Tibial nerve (tissue), 4 donors: ENCODE results near the gene MELK. TPM values are rescaled to one million over a fixed set of nuclear protein-coding genes. Genes with fewer than 3 reads are reported as not detected.
A peak's percentile ranks its signal among the peaks of the same experiment; 100 is the strongest.
"Not testable (repeated sequence)": the region's sequence is repeated elsewhere in the genome, so short reads cannot be mapped to it uniquely, and the experiment has no call there.

ENCODE experiments used
- DNase-seq, 2 donors: peaks; one replicate each; pipeline ENCODE4 v3.0.0-alpha.2; 2019; ENCODE audit warnings: low spot score in 2 of 2
- H3K27ac ChIP-seq, 4 donors: fragments of 200-600 bp; sonication (generic) in 3 of 4; one replicate each; pipeline ENCODE4 v1.5.1; 2017 to 2019; ENCODE audit warnings: mild to moderate bottlenecking in 1 of 4
- H3K27me3 ChIP-seq, 2 donors: fragments of 200-600 bp; sonication (generic) in 1 of 2; one replicate each; pipeline versions ENCODE4 v1.5.1 to v1.6.0; 2017 to 2019
- H3K36me3 ChIP-seq, 3 donors: fragments of 200-600 bp; sonication (generic); one replicate each; pipeline ENCODE4 v1.5.1; 2018 to 2019
- H3K4me1 ChIP-seq, 4 donors: fragments of 200-600 bp; sonication (generic) in 3 of 4; one replicate each; pipeline ENCODE4 v1.5.1; 2017 to 2019
- H3K4me3 ChIP-seq, 4 donors: fragments of 200-600 bp; sonication (generic) in 3 of 4; one replicate each; pipeline ENCODE4 v1.5.1; 2017 to 2019; ENCODE audit warnings: mild to moderate bottlenecking in 1 of 4, moderate library complexity in 1 of 4
- H3K9me3 ChIP-seq, 4 donors: fragments of 200-600 bp; sonication (generic) in 3 of 4; one replicate each; pipeline ENCODE4 v1.5.1; 2017 to 2019
- CTCF ChIP-seq, 5 experiments: fragments of 200-600 bp in 3 of 5; fragments of 450-650 bp in 2 of 5; sonication (generic) in 3 of 5; IDR thresholded peaks; one replicate each; pipeline ENCODE4 v1.5.1; 2016 to 2019; ENCODE audit warnings: antibody characterized with exemption in 5 of 5, mild to moderate bottlenecking in 3 of 5, moderate library complexity in 2 of 5
- EP300 ChIP-seq, 2 donors: sonication (generic); formaldehyde crosslinking; IDR thresholded peaks; one replicate each; pipeline ENCODE4 v1.6.1; 2017; ENCODE audit warnings: antibody characterized with exemption in 2 of 2, mild to moderate bottlenecking in 1 of 2
- POLR2A ChIP-seq, 2 donors: fragments of 450-650 bp; IDR thresholded peaks; one replicate each; pipeline ENCODE4 v1.6.1; 2017; ENCODE audit warnings: antibody characterized with exemption in 2 of 2, mild to moderate bottlenecking in 2 of 2, moderate library complexity in 2 of 2
- WGBS, 2 donors: methylation state at CpG; one replicate each; pipeline ENCODE4 v1.1.5; 2018; 5-methylcytosine and 5-hydroxymethylcytosine counted together
- total RNA-seq, 4 donors: library from RNA; depleted of rRNA; stranded (reverse); fragments of >200 nt; gene quantifications; one replicate each; pipeline ENCODE4 v1.1.0, GENCODE V29; 2016

The MELK gene
- total RNA-seq = 1 to 10 TPM in 1 of 4 donors, under 1 TPM in 2, not detected in 1; 0.22 to 1.2 (median 0.60) TPM

GRCh38 chr9:36572515-36573418, at the start of gene MELK:
TSS of gene MELK (plus strand) at chr9:36572895. CDS start at chr9:36581682, 8,787 bp downstream.
- Histone ChIP-seq H3K4me1 (peaks cover 0 to 16% (median 10%) of the 10 kb centered on the region in 4 donors), H3K27me3 (no peaks in the 10 kb centered on the region), H3K36me3 (no peaks in the 10 kb centered on the region), H3K9me3 (no peaks in the 10 kb centered on the region), H3K27ac (peak within 1 kb of the TSS in 3 of 4 donors; percentile 65 to 77 (median 71)), H3K4me3 (peak within 1 kb of the TSS; percentile 44 to 78 (median 76))
- peak; percentile 44 to 57 for DNase-seq
- TF ChIP-seq CTCF (IDR thresholded peaks at IDR 0.05) = no peak
- peak in 1 of 2 donors; percentile 43 for TF ChIP-seq EP300 (IDR thresholded peaks at IDR 0.05)
- peak in 1 of 2 donors; percentile 24 for TF ChIP-seq POLR2A (IDR thresholded peaks at IDR 0.05)
- 0% methylated on average over 41 to 54 of the region's 74 CpGs for WGBS, 2 donors

GRCh38 chr9:36530224-36530623, 42.5 kb upstream of the MELK start:
- Histone ChIP-seq H3K27ac (no peak overlapping the region), H3K36me3 (no peaks in the 10 kb centered on the region), H3K4me3 (no peak overlapping the region), H3K9me3 (no peaks in the 10 kb centered on the region), H3K27me3 (no peaks in the 10 kb centered on the region), H3K4me1 (no peaks in the 10 kb centered on the region)
- WGBS, 2 donors = 73 to 90% methylated on average over 2 of the region's 2 CpGs
- no peak for DNase-seq
- TF ChIP-seq POLR2A (IDR thresholded peaks at IDR 0.05) (no peak), CTCF (IDR thresholded peaks at IDR 0.05) (no peak)

GRCh38 chr9:36532353-36532752, 40.3 kb upstream of the MELK start:
- DNase-seq = no peak
- Histone ChIP-seq H3K27ac (no peak overlapping the region), H3K27me3 (no peaks in the 10 kb centered on the region), H3K4me3 (no peak overlapping the region), H3K9me3 (no peaks in the 10 kb centered on the region), H3K36me3 (no peaks in the 10 kb centered on the region), H3K4me1 (no peaks in the 10 kb centered on the region)
- WGBS, 2 donors = 57 to 72% methylated on average over 3 of the region's 3 CpGs
- TF ChIP-seq CTCF (IDR thresholded peaks at IDR 0.05) = no peak
- no peak for TF ChIP-seq POLR2A (IDR thresholded peaks at IDR 0.05)
- no peak for TF ChIP-seq EP300 (IDR thresholded peaks at IDR 0.05)

GRCh38 chr9:36533726-36534125, 39.0 kb upstream of the MELK start:
- H3K36me3 ChIP-seq, H3K4me3 ChIP-seq, H3K4me1 ChIP-seq, H3K27me3 ChIP-seq, H3K27ac ChIP-seq, H3K9me3 ChIP-seq, DNase-seq: not testable (repeated sequence)
- 88 to 90% methylated on average over 6 of the region's 6 CpGs for WGBS, 2 donors

GRCh38 chr9:36535107-36535506, 37.6 kb upstream of the MELK start:
- Histone ChIP-seq H3K27ac (no peak overlapping the region), H3K4me3 (no peak overlapping the region), H3K36me3 (no peaks in the 10 kb centered on the region), H3K9me3 (no peaks in the 10 kb centered on the region), H3K4me1 (no peaks in the 10 kb centered on the region), H3K27me3 (no peaks in the 10 kb centered on the region)
- no peak for TF ChIP-seq POLR2A (IDR thresholded peaks at IDR 0.05)
- no peak for TF ChIP-seq CTCF (IDR thresholded peaks at IDR 0.05)
- TF ChIP-seq EP300 (IDR thresholded peaks at IDR 0.05) = no peak
- DNase-seq = no peak
- WGBS, 2 donors = 89 to 92% methylated on average over 1 of the region's 1 CpG
